ENCODE measurements around the gene CFAP61. TPM values are rescaled to one million over a fixed set of nuclear protein-coding genes. Genes with fewer than 3 reads are reported as not detected.
"Not testable (repeated sequence)": the region's sequence is repeated elsewhere in the genome, so short reads cannot be mapped to it uniquely, and the experiment has no call there.

Gene CFAP61
- total RNA-seq, 1 donor from 2014 or later = 0.45 TPM

DNA sequence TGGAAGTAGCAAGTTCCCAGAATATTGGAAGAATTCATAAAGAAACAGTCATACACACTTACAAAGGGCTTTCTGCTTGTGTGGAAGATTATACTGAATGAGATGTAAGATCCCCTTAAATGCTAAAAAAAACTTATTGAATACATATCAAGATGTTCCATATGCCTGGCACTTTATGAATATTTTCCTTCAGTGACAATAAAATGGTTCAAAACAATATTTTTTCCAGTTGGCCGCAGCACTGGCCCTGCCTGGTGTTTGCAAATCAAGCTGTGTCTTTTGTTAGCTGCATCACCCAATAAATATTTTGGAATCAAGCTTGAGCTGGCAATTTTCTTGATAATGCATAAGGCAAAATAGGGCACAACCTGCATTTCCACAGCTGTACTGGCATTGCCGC lies 51.2 kb downstream of the CFAP61 start:
- no peaks in the 10 kb centered on the region for H3K4me1 Mint-ChIP-seq
- H3K4me3 Mint-ChIP-seq = no peak overlapping the region
- no peaks in the 10 kb centered on the region for H3K36me3 Mint-ChIP-seq
- peaks cover 35% of the 10 kb centered on the region for H3K27me3 Mint-ChIP-seq (ENCODE audit: low read depth)
- H3K9me3 Mint-ChIP-seq = peaks cover 3% of the 10 kb centered on the region
- H3K27ac Mint-ChIP-seq = no peak overlapping the region
- no peak for DNase-seq (ENCODE audit: low spot score in 2 of 2, unreplicated experiment in 2 of 2)
- no peak for TF ChIP-seq CTCF (IDR thresholded peaks at IDR 0.05; ENCODE audit: unreplicated experiment)

- not testable (repeated sequence) for H3K27ac Mint-ChIP-seq; H3K36me3 Mint-ChIP-seq; DNase-seq (ENCODE audit: low spot score in 2 of 2, unreplicated experiment in 2 of 2); H3K4me1 Mint-ChIP-seq; H3K4me3 Mint-ChIP-seq
- Mint-ChIP-seq H3K9me3 (peaks cover 53% of the 10 kb centered on the region), H3K27me3 (ENCODE audit: low read depth) (peaks cover 15% of the 10 kb centered on the region)
Observed at GRCh38 chr20:20123187-20123586, 70.9 kb downstream of the CFAP61 start.

DNA sequence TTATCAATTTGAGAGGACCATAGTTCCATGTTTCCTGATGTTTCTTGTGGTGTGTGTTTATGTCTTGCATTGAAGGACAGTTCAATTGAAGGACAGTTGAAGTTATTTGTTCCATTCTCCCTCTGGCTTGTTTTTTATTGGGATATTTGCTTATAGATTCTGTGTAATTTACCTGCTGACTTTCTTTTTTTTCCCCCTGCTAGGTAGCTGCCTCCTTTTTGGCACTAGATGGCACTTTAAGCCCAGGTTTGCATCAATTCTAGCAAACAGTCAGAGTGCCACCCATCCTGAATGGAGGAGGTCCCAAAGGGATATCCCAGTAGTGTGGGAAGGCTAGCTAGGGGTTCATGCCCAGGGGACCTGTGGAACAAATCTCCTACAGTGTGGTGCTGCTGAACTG lies 78.1 kb downstream of the CFAP61 start:
- Mint-ChIP-seq H3K4me1 (no peaks in the 10 kb centered on the region), H3K9me3 (peaks cover 49% of the 10 kb centered on the region), H3K27me3 (ENCODE audit: low read depth) (peaks cover 6% of the 10 kb centered on the region), H3K4me3 (no peak overlapping the region), H3K36me3 (no peaks in the 10 kb centered on the region), H3K27ac (no peak overlapping the region)
- DNase-seq (ENCODE audit: low spot score in 2 of 2, unreplicated experiment in 2 of 2) = no peak
- no peak for TF ChIP-seq CTCF (IDR thresholded peaks at IDR 0.05; ENCODE audit: unreplicated experiment)

DNA sequence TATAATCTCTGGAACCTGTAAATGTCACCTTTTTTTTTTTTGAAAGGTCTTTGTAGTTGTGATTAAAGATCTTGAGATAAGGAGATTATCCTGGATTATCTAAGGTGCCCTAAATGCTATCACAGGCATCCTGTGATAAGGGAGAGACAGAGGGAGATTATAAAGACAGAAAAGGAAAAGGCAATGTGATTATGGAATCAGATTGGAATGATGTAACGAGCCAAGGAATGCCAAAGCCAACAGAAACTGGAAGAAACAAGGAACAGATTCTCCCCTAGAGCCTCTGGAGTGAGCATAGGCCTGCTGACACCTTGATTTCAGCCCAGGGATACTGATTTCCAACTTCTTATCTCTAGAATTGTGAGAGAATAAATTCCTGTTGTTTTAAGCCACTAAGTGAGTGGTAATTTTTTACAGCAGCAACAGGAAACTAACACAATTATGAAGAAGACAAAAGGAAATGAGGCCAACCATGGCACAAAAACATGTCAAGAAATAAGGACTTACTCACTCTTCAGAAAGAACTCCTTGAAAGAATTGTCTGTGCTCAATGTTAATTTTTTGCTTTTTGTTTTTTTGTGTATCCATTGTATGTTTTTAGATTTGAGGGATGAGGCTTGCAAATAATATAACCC lies 82.7 kb downstream of the CFAP61 start:
- no peak for TF ChIP-seq CTCF (IDR thresholded peaks at IDR 0.05; ENCODE audit: unreplicated experiment)
- Mint-ChIP-seq H3K4me1 (no peaks in the 10 kb centered on the region), H3K27me3 (ENCODE audit: low read depth) (no peaks in the 10 kb centered on the region), H3K9me3 (peaks cover 22% of the 10 kb centered on the region), H3K27ac (no peak overlapping the region), H3K4me3 (no peak overlapping the region), H3K36me3 (no peaks in the 10 kb centered on the region)
- no peak for DNase-seq (ENCODE audit: low spot score in 2 of 2, unreplicated experiment in 2 of 2)

- Mint-ChIP-seq H3K4me3 (no peak overlapping the region), H3K36me3 (no peaks in the 10 kb centered on the region), H3K9me3 (peaks cover 13% of the 10 kb centered on the region), H3K27ac (no peak overlapping the region), H3K27me3 (ENCODE audit: low read depth) (no peaks in the 10 kb centered on the region), H3K4me1 (no peaks in the 10 kb centered on the region)
- TF ChIP-seq CTCF (IDR thresholded peaks at IDR 0.05; ENCODE audit: unreplicated experiment) = no peak
- DNase-seq (ENCODE audit: low spot score in 2 of 2, unreplicated experiment in 2 of 2) = no peak
Observed at GRCh38 chr20:20136313-20136712, 84.0 kb downstream of the CFAP61 start.

- Mint-ChIP-seq H3K27ac (no peak overlapping the region), H3K27me3 (ENCODE audit: low read depth) (peaks cover 8% of the 10 kb centered on the region), H3K4me1 (no peaks in the 10 kb centered on the region), H3K4me3 (no peak overlapping the region), H3K9me3 (peaks cover 5% of the 10 kb centered on the region), H3K36me3 (no peaks in the 10 kb centered on the region)
- no peak for DNase-seq (ENCODE audit: low spot score in 2 of 2, unreplicated experiment in 2 of 2)
- TF ChIP-seq CTCF (IDR thresholded peaks at IDR 0.05; ENCODE audit: unreplicated experiment) = no peak
Observed at GRCh38 chr20:20137851-20138250, 85.5 kb downstream of the CFAP61 start.
